ENCODE measurements around the gene TRPC3.

Gene TRPC3

DNA sequence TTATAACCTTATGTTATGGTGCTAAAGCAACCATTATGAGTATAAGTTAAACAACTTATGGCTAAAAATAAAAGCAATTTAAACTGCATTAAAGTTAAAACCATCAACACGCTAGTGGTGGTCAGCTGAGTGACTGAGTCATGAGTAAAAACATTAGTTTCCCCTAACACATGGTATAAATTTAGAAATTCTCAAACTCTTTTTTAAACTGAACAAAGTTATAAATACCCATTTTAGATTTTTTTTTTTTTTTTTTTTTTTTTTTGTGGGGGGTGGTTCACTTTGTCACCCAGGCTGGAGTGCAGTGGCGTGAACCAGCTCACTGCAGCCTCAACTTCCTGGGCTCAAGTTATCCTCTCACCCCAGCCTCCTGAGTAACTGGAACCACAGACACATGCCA is 76.2 kb downstream of the TRPC3 start:
- H3K4me1 ChIP-seq (ENCODE audit: control insufficient read depth, insufficient read depth, low read length), result no peaks in the 10 kb centered on the region; the same call in 1 of the 2 replicates
- H3K9me3 ChIP-seq (ENCODE audit: control insufficient read depth, insufficient read depth, low read length), result no peaks in the 10 kb centered on the region
- H3K4me3 ChIP-seq (ENCODE audit: low read depth, low read length), result no peak overlapping the region
- no peaks in the 10 kb centered on the region for H3K36me3 ChIP-seq (ENCODE audit: control insufficient read depth, insufficient read depth, low read length)
- H3K9ac ChIP-seq (ENCODE audit: low read depth, low read length), result no peak overlapping the region
- H3K27me3 ChIP-seq (ENCODE audit: control insufficient read depth, insufficient read depth, low read length), result no peaks in the 10 kb centered on the region
- H3K27ac ChIP-seq (ENCODE audit: low read depth, low read length), result no peak overlapping the region

DNA sequence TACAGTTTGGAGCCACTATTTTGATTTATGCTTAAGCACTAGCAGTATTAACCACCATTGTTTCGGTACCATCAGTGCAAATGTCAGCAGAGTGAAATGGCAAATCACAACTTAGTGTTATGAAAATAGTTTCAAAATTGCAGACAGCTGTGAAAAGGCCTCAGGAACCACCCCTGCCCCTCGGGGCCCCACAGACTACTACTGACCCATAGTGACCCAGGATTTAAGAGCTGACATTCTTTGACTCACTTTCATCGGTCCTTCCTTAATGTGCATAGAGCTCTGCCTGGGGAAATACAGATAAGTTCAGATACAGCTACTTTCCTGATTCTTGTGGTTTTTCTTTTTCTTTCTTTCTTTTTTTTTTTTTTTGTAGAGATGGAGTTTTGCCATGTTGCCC is 78.3 kb downstream of the TRPC3 start:
- no peak overlapping the region for H3K27ac ChIP-seq (ENCODE audit: low read depth, low read length)
- H3K9me3 ChIP-seq (ENCODE audit: control insufficient read depth, insufficient read depth, low read length), result no peaks in the 10 kb centered on the region
- H3K36me3 ChIP-seq (ENCODE audit: control insufficient read depth, insufficient read depth, low read length), result no peaks in the 10 kb centered on the region
- no peak overlapping the region for H3K9ac ChIP-seq (ENCODE audit: low read depth, low read length)
- H3K4me1 ChIP-seq (ENCODE audit: control insufficient read depth, insufficient read depth, low read length), result no peaks in the 10 kb centered on the region
- H3K4me3 ChIP-seq (ENCODE audit: low read depth, low read length), result no peak overlapping the region
- no peaks in the 10 kb centered on the region for H3K27me3 ChIP-seq (ENCODE audit: control insufficient read depth, insufficient read depth, low read length)

DNA sequence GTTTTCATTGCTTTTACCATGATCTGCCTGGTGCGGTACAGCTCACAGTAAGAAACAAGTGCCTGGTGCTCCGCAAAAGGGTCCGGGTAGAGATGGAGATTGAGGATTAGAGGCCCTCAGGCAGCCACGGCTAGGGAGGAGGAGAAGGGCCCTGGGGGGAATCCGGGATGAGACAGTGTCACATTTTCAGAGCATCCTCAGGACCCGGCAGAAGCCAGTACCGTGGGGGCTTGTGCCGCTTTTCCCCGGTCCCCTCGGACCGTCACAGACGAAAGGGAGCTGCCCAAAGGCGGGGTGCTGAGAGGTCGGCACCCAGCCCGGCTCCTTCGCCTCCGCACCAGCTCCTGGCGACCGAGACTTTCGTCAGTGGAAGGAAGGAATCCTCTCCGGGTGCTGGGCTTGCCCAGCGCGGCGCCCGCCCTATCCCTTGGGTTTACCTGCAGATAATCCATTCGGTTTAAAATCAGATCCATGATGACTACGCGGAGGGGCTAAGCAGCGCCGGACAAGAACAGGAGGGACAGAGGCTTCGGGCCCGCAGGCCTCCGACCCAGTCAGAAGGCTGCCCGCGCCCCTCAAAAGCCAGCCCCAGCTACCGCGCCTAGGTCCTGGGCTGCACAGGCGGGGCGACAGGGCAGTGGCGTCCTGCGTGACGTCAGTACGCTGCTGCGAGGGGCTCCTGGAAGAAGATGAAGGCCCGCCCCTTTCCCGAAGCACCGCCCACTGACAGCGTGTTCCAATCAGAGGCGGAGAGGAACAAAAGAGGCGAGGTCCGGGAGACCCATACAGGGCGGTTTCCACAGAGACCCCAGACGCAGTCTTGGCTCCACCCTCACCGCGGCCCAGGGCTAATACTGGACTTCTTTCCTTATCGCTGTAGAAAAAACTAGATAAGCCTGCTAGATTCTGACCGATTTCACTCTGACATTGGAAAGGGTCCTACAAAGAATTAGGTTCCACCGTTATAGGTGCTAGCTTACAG is 81.7 kb downstream of the TRPC3 start, which contains the start of gene BBS7:
TSS of gene BBS7 (minus strand) at position 634 of the 982 bp plus-strand sequence. CDS start at position 473, 161 bp downstream.
- Histone ChIP-seq H3K4me1 (ENCODE audit: control insufficient read depth, insufficient read depth, low read length) (no peaks in the 10 kb centered on the region), H3K27me3 (ENCODE audit: control insufficient read depth, insufficient read depth, low read length) (no peaks in the 10 kb centered on the region), H3K9ac (ENCODE audit: low read depth, low read length) (peak within 1 kb of the TSS; percentile 71), H3K36me3 (ENCODE audit: control insufficient read depth, insufficient read depth, low read length) (peaks cover 22% of the 10 kb centered on the region), H3K27ac (ENCODE audit: low read depth, low read length) (peak within 1 kb of the TSS; percentile 82), H3K4me3 (ENCODE audit: low read depth, low read length) (peak within 1 kb of the TSS; percentile 83), H3K9me3 (ENCODE audit: control insufficient read depth, insufficient read depth, low read length) (no peaks in the 10 kb centered on the region)

DNA sequence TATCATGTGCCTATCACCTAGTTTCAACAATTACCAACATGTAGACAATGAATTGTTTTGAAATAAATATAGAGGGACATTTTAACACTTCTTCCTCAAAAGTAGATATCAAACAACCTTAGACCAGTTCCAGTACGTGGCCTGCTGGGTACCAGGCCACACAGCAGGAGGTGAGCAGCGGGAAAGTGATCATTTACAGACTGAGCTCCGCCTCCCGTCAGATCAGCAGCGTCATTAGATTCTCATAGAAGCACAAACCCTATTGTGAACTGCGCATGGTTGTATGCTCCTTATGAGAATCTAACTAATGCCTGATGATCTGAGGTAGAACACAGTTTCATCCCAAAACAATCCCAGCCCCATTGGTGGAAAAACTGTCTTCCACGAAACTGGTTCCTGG is 88.1 kb downstream of the TRPC3 start:
- Histone ChIP-seq H3K27ac (ENCODE audit: low read depth, low read length) (no peak overlapping the region), H3K36me3 (ENCODE audit: control insufficient read depth, insufficient read depth, low read length) (peaks cover 64% of the 10 kb centered on the region), H3K4me3 (ENCODE audit: low read depth, low read length) (no peak overlapping the region)

DNA sequence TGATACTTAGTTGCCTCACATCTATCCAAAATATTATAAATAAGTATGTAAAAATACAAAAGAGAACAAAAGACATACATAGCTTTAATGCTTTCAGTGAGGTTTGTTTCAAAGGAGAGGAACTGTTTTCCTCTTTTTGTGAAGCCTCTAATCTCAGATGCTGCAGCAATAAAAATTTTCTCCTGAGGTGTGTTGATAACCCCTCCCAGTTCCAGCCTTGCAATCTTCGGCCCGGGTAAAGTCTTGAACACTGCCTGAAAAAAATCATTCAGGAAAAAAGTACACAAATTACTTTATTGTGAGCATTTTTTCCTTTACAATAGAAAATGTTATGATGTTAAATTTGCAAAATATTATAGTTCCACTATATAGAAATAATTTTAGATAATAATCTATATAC is 90.4 kb downstream of the TRPC3 start:
- Histone ChIP-seq H3K27me3 (ENCODE audit: control insufficient read depth, insufficient read depth, low read length) (no peaks in the 10 kb centered on the region), H3K27ac (ENCODE audit: low read depth, low read length) (no peak overlapping the region), H3K4me3 (ENCODE audit: low read depth, low read length) (no peak overlapping the region), H3K36me3 (ENCODE audit: control insufficient read depth, insufficient read depth, low read length) (peaks cover 61% of the 10 kb centered on the region), H3K9ac (ENCODE audit: low read depth, low read length) (no peak overlapping the region), H3K9me3 (ENCODE audit: control insufficient read depth, insufficient read depth, low read length) (no peaks in the 10 kb centered on the region), H3K4me1 (ENCODE audit: control insufficient read depth, insufficient read depth, low read length) (no peaks in the 10 kb centered on the region)

More for the DNA sequence above, 88.1 kb downstream of the TRPC3 start:
- H3K4me1 ChIP-seq (ENCODE audit: control insufficient read depth, insufficient read depth, low read length), result no peaks in the 10 kb centered on the region
- no peaks in the 10 kb centered on the region for H3K9me3 ChIP-seq (ENCODE audit: control insufficient read depth, insufficient read depth, low read length)
- H3K9ac ChIP-seq (ENCODE audit: low read depth, low read length), result no peak overlapping the region
- no peaks in the 10 kb centered on the region for H3K27me3 ChIP-seq (ENCODE audit: control insufficient read depth, insufficient read depth, low read length)

DNA sequence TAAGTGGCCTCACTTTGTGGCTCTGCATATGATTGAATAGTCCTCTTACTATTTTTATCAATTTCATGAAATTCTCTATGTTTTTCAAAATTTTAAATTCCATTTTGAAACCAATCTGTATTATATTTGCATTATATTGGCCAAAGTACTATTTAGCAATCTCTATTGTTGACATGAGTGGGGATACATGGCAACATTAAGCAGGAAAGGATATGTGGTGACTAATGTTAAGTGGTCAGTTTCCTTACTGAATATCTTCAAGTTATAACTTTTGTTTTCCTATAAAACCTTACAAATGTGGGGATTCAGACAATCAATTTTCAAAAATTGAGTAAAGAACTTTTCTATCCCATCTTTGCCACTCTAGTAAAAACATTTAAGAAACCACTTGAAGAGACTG is 91.7 kb downstream of the TRPC3 start:
- H3K9me3 ChIP-seq (ENCODE audit: control insufficient read depth, insufficient read depth, low read length), result no peaks in the 10 kb centered on the region
- no peaks in the 10 kb centered on the region for H3K27me3 ChIP-seq (ENCODE audit: control insufficient read depth, insufficient read depth, low read length)
- peaks cover 53% of the 10 kb centered on the region for H3K36me3 ChIP-seq (ENCODE audit: control insufficient read depth, insufficient read depth, low read length)
- H3K27ac ChIP-seq (ENCODE audit: low read depth, low read length), result no peak overlapping the region
- no peak overlapping the region for H3K4me3 ChIP-seq (ENCODE audit: low read depth, low read length)
- no peak overlapping the region for H3K9ac ChIP-seq (ENCODE audit: low read depth, low read length)
- no peaks in the 10 kb centered on the region for H3K4me1 ChIP-seq (ENCODE audit: control insufficient read depth, insufficient read depth, low read length)

DNA sequence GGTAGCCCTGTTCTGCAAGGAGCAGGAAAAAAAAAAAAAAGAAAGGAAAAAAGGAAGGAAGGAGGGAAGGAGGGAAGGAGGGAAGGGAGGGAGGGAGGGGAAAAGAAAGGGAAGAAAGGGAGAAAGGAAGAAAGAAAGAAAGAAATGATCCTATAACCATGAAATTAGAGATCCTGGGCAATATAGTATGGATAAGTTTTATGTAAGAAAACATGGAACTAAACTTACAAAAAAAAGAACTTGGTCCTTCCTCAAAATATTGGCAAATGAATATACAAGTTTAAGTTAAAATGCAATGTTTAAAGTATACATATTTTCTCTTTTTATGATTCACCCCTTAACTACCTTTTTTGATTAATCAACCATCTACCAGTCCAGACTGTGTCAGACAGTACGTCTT is 100.5 kb downstream of the TRPC3 start:
- no peaks in the 10 kb centered on the region for H3K9me3 ChIP-seq (ENCODE audit: control insufficient read depth, insufficient read depth, low read length)
- no peak overlapping the region for H3K9ac ChIP-seq (ENCODE audit: low read depth, low read length)
- H3K27ac ChIP-seq (ENCODE audit: low read depth, low read length), result no peak overlapping the region
- no peaks in the 10 kb centered on the region for H3K4me1 ChIP-seq (ENCODE audit: control insufficient read depth, insufficient read depth, low read length)
- H3K4me3 ChIP-seq (ENCODE audit: low read depth, low read length), result no peak overlapping the region
- H3K27me3 ChIP-seq (ENCODE audit: control insufficient read depth, insufficient read depth, low read length), result no peaks in the 10 kb centered on the region
- H3K36me3 ChIP-seq (ENCODE audit: control insufficient read depth, insufficient read depth, low read length), result peaks cover 15% of the 10 kb centered on the region

DNA sequence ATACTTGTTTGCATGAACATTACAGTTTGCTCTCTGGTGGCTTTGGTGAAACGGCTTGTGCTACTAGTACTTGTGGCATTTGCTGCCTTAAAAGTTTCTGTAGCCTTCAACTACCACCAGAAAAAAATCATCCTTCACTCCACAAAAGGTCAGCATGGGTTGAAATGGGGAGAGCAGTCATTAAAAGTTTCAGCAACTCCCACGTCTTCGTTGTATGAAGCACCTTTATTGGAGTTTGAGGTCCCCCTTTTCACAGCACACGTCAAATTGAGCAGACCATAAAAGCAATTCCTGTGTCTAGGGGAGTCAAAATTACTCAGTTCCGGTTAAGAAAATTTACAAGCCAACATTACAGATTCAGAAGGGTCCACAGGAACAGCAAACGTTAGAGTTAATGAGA is 105.2 kb downstream of the TRPC3 start:
- H3K9me3 ChIP-seq (ENCODE audit: control insufficient read depth, insufficient read depth, low read length), result no peaks in the 10 kb centered on the region
- no peaks in the 10 kb centered on the region for H3K27me3 ChIP-seq (ENCODE audit: control insufficient read depth, insufficient read depth, low read length)
- peaks cover 36% of the 10 kb centered on the region for H3K36me3 ChIP-seq (ENCODE audit: control insufficient read depth, insufficient read depth, low read length)
- no peaks in the 10 kb centered on the region for H3K4me1 ChIP-seq (ENCODE audit: control insufficient read depth, insufficient read depth, low read length)
- no peak overlapping the region for H3K27ac ChIP-seq (ENCODE audit: low read depth, low read length)
- no peak overlapping the region for H3K9ac ChIP-seq (ENCODE audit: low read depth, low read length)
- no peak overlapping the region for H3K4me3 ChIP-seq (ENCODE audit: low read depth, low read length)

DNA sequence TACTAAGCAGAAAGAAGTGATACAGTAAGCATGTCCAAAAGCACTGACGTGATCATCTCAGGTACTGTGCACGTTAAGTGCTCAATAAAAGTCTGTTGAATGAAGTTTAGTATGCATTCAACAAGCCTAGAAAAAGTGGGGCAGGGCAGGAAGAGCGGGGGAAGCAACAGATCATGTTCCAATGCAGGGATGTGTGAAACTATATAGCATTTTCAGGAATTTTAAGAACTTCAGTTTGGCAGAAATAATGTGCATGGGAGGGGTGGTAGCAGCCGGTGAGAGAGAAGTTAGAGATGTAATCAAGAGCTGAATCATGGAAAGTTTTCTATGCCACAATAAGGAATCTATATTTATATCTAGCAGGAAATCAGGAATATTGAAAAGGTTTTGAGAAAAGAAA is 109.0 kb downstream of the TRPC3 start:
- H3K9ac ChIP-seq (ENCODE audit: low read depth, low read length), result no peak overlapping the region
- H3K27me3 ChIP-seq (ENCODE audit: control insufficient read depth, insufficient read depth, low read length), result no peaks in the 10 kb centered on the region
- H3K9me3 ChIP-seq (ENCODE audit: control insufficient read depth, insufficient read depth, low read length), result no peaks in the 10 kb centered on the region
- H3K4me1 ChIP-seq (ENCODE audit: control insufficient read depth, insufficient read depth, low read length), result no peaks in the 10 kb centered on the region
- no peak overlapping the region for H3K4me3 ChIP-seq (ENCODE audit: low read depth, low read length)
- no peak overlapping the region for H3K27ac ChIP-seq (ENCODE audit: low read depth, low read length)
- H3K36me3 ChIP-seq (ENCODE audit: control insufficient read depth, insufficient read depth, low read length), result peaks cover 32% of the 10 kb centered on the region

DNA sequence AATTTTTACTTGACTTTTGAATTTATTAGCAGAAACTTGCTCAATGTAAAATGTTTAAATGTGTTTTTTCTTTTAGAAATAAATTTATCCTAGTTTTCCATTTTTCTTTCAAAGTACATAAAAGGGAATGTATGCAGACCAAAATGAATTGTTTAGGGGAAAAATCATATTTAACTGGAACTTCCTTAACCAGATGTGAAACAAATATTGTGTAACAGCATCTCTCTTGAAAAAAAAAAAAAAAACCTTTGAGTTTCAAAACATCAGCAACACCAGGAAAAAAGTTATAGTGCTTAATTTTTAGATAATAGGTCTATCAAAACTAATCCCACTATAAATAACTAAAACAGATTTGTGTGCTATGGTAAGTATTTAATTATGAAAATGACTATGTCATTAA is 113.7 kb downstream of the TRPC3 start:
- Histone ChIP-seq H3K4me1 (ENCODE audit: control insufficient read depth, insufficient read depth, low read length) (no peaks in the 10 kb centered on the region), H3K27me3 (ENCODE audit: control insufficient read depth, insufficient read depth, low read length) (no peaks in the 10 kb centered on the region), H3K4me3 (ENCODE audit: low read depth, low read length) (no peak overlapping the region), H3K9ac (ENCODE audit: low read depth, low read length) (no peak overlapping the region), H3K27ac (ENCODE audit: low read depth, low read length) (no peak overlapping the region), H3K36me3 (ENCODE audit: control insufficient read depth, insufficient read depth, low read length) (peaks cover 19% of the 10 kb centered on the region), H3K9me3 (ENCODE audit: control insufficient read depth, insufficient read depth, low read length) (no peaks in the 10 kb centered on the region)

DNA sequence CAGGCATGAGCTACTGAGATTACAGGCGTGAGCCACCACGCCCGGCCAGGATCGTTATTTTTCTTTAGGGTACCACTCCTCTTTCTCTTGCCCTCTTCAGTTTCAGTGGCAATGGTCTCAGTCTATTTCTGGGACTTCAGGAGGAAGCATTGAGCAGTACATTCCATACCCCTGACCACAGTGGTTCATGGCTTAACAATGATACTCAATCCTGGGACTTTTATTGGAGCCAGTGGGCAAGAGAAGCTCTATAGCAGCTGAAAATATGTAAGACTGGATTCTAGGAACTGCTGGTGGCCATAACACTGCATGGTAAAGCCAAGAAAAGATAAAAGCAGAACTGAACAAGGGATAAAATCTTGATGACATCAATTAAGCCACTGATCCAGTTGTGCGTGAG is 122.3 kb downstream of the TRPC3 start:
- Histone ChIP-seq H3K4me1 (ENCODE audit: control insufficient read depth, insufficient read depth, low read length) (no peaks in the 10 kb centered on the region), H3K36me3 (ENCODE audit: control insufficient read depth, insufficient read depth, low read length) (peaks cover 15% of the 10 kb centered on the region), H3K9me3 (ENCODE audit: control insufficient read depth, insufficient read depth, low read length) (no peaks in the 10 kb centered on the region)

More for the DNA sequence above, 122.3 kb downstream of the TRPC3 start:
- no peak overlapping the region for H3K4me3 ChIP-seq (ENCODE audit: low read depth, low read length)
- no peak overlapping the region for H3K9ac ChIP-seq (ENCODE audit: low read depth, low read length)
- no peaks in the 10 kb centered on the region for H3K27me3 ChIP-seq (ENCODE audit: control insufficient read depth, insufficient read depth, low read length)
- no peak overlapping the region for H3K27ac ChIP-seq (ENCODE audit: low read depth, low read length)
